Measurements from ENCODE around the gene CCDC197. TPM values are rescaled to one million over a fixed set of nuclear protein-coding genes. Genes with fewer than 3 reads are reported as not detected.

CCDC197 gene
- total RNA-seq, 1 donor from 2014 or later, result not detected

DNA sequence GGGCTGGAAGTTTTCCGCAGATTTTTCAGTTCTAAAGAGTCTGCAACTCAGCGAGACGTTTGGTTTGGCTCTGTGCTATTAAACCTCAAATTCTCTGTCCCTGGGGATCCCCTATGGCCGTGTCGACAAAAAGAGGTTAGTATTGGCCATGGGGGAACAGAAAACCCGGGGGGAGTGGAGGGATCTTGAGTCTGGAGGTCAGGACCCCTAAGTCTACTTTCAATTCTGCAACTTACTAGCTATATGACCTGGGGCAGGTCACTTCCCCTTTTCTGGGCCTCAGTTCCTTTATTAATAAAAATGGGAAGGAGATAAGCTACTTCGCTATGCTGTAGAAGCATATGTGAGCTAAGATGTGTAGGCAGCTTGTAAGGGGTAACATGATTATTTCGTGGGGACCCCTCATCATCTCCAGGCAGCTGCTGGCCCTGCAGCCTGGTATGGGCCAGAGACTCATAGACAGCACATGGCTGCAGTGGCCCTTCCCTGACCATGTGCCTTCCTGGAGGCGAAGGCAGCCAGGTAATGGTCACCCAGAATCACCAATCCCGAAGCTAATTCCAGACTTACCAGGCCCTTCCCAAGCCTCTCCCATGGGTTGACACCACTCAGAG lies 29.4 kb upstream of the CCDC197 start:
- TF ChIP-seq, protein P1, sequence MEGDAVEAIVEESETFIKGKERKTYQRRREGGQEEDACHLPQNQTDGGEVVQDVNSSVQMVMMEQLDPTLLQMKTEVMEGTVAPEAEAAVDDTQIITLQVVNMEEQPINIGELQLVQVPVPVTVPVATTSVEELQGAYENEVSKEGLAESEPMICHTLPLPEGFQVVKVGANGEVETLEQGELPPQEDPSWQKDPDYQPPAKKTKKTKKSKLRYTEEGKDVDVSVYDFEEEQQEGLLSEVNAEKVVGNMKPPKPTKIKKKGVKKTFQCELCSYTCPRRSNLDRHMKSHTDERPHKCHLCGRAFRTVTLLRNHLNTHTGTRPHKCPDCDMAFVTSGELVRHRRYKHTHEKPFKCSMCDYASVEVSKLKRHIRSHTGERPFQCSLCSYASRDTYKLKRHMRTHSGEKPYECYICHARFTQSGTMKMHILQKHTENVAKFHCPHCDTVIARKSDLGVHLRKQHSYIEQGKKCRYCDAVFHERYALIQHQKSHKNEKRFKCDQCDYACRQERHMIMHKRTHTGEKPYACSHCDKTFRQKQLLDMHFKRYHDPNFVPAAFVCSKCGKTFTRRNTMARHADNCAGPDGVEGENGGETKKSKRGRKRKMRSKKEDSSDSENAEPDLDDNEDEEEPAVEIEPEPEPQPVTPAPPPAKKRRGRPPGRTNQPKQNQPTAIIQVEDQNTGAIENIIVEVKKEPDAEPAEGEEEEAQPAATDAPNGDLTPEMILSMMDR (conservative IDR thresholded peaks at IDR 0.05; ENCODE audit: low read depth, low read length), result no peak
- DNase-seq (ENCODE audit: low read depth), result no peak
- H3K4me3 ChIP-seq (ENCODE audit: low read depth, low read length), result no peak overlapping the region

GRCh38 chr14:93969082-93969828 lies 27.8 kb upstream of the CCDC197 start:
- TF ChIP-seq, protein P1 (conservative IDR thresholded peaks at IDR 0.05; ENCODE audit: low read depth, low read length), result no peak
- no peak for DNase-seq (ENCODE audit: low read depth)

DNA sequence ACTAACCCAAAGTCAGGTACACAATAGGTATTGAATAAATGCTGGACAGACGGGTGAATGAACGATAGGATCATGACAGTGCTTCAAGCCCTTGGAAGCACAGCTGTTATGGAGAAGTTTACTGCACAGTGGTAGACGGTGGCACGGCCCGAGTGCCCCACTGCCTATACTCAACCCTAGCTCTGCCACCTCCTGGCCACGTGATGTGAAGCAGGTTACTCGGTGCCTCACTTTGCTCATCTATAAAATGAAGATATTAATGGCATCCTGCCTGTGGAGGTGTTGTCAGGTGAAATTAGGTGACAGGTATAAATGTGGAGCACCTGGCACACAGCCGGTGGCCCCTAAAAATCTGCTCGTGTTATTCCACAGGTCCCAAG lies 26.5 kb upstream of the CCDC197 start:
- no peak for DNase-seq (ENCODE audit: low read depth)
- TF ChIP-seq, protein P1 (conservative IDR thresholded peaks at IDR 0.05; ENCODE audit: low read depth, low read length), result peak; percentile 63

More at GRCh38 chr14:93969082-93969828, 27.8 kb upstream of the CCDC197 start:
- H3K4me3 ChIP-seq (ENCODE audit: low read depth, low read length), result no peak overlapping the region

DNA sequence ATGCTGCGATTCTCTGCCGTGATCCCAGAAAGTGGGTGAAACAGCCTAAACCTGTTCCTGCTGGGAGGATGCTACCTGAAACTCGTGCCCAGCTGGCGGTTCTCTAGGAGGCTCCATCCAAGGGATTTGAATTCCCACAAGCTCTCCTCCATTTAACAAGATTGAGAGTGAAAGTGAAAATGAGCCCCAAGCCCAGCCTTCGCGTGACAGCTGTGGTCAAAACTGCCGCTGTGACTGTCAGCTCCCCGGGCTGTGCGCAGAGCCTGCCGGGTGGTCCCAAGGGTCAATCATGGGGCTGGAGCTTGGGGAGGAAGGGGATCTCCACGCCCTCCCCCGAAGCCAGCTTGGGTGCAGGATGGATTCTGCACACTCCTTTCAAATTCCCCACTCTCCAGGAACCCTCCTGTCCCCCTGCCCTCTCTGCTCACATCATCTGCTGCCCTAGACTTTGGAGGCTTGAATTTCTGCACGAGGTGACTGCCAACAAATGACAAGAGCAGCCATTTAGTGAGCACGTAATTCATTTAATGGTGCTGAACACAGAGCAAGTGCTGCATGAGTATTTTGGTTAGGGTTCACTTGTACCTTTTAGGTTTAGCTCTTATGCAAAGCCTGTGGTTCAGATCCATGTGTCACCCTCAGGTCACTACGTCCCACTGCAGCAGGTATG lies 26.0 kb upstream of the CCDC197 start:
- TF ChIP-seq, protein P1 (conservative IDR thresholded peaks at IDR 0.05; ENCODE audit: low read depth, low read length), result no peak
- DNase-seq (ENCODE audit: low read depth), result no peak
- H3K4me3 ChIP-seq (ENCODE audit: low read depth, low read length), result peak overlapping the region; percentile 48

More for the DNA sequence above, 26.5 kb upstream of the CCDC197 start:
- peak overlapping the region; percentile 48 for H3K4me3 ChIP-seq (ENCODE audit: low read depth, low read length)

- H3K4me3 ChIP-seq (ENCODE audit: low read depth, low read length), result no peak overlapping the region
- DNase-seq (ENCODE audit: low read depth), result no peak
- TF ChIP-seq, protein P1 (conservative IDR thresholded peaks at IDR 0.05; ENCODE audit: low read depth, low read length), result no peak
Observed at GRCh38 chr14:93971635-93972027, 25.5 kb upstream of the CCDC197 start.

DNA sequence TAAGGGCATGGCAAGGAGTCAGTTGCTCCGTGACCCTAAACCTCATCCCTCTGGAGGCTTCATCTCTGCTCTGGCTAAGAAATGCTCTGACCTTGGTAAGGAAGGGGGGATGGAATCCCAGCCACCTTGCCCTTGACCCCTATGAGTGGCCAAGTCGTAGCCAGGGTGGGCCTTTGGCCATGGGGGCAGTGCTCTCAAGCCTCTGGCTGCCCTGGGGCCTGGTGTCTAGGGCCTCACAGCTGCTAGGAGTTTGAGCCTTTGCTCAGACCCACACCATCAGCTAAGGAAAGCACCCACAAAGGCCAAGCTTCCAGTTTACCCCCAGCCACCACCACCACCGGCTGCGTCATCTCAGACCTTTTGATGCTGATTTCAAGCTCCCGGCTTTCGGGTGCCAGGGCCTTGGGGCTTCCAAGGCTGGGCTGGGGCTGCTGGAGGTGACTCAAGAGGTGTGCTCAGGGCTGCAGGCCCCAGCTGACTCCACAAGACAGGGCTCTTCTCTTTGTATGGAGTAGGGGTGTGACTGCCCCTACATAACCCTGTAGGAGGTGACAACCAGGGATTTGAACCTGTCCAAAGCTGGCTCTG lies 24.4 kb upstream of the CCDC197 start:
- TF ChIP-seq, protein P1 (conservative IDR thresholded peaks at IDR 0.05; ENCODE audit: low read depth, low read length), result no peak
- no peak for DNase-seq (ENCODE audit: low read depth)
- no peak overlapping the region for H3K4me3 ChIP-seq (ENCODE audit: low read depth, low read length)
